ENCODE data around the gene MAB21L3.
"Not testable (repeated sequence)": the region's sequence is repeated elsewhere in the genome, so short reads cannot be mapped to it uniquely, and the experiment has no call there.

Gene MAB21L3

DNA sequence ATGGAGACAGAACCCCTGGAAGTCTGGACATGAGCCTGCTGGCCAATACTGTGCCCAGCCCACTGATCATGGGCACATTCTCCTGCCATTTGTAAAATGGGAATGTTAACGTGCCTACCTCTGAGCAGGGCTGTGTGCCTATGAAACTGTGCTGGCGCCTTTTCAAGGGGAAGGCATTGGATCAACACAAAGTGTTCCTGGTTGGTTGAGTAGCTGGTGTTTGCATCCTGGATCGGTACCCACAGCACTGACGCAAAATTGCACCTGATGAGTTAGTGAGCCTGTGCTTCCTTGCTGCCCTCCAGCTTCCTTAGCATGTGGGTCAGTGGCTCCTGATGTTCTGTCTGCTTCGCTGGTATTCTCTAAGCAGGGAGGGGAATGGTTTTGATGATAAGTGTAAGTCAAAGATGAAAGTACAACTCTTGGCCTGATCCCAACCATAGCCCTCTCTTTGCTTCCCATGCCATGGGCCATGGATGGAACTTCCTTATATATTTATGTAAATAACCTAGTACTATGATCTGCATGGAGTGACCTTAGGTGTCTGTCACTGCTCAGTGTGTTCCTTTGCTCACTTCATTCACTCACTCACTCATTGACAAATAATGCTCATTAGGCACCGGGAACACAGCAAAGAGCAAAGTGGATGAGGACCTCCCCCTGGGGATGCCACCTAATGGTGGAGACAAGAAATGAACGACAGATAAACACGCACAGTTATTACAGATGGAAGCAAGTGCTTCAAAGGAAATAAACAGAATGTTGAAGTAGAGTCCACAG is 22.7 kb downstream of the MAB21L3 start:
- DNase-seq (ENCODE audit: low read depth, low spot score): no peak

DNA sequence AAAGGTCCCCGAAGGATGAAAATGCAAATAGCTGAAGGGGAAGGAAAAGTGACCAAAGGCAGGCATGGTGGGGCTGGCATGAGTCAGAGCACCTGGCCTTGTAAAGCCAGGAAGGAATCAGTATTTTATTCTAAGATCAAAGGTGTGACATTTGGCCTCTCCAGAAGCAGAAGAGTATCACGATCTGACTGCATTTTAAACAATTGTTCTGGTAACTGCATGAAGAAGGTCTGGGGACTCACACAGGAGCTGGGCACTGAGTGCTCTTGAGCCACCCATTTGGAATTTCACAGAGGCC is 23.2 kb downstream of the MAB21L3 start:
- DNase-seq (ENCODE audit: low read depth, low spot score): no peak

DNA sequence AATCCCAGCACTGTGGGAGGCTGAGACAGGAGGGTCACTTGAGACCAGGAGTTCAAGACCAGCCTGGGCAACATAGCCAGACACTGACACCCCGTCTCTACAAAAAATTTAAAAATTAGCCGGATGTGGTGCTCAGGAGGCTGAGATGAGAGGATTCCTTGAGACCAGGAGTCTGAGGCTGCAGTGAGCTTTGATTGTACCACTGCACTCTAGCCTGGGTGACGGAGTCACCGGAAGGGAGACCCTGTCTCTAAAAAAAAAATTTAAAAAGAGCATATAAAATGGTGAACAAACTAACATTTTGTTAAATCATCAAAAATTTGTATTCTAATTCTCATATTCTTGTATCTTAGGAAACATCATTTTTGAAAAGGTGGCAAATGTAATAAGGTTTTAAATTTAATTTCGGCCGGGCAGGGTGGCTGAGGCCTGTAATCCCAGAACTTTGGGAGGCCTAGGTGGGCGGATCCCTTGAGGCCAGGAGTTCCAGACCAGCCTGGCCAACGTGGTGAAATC is 27.1 kb downstream of the MAB21L3 start:
- no peak for DNase-seq (ENCODE audit: low read depth, low spot score)

DNA sequence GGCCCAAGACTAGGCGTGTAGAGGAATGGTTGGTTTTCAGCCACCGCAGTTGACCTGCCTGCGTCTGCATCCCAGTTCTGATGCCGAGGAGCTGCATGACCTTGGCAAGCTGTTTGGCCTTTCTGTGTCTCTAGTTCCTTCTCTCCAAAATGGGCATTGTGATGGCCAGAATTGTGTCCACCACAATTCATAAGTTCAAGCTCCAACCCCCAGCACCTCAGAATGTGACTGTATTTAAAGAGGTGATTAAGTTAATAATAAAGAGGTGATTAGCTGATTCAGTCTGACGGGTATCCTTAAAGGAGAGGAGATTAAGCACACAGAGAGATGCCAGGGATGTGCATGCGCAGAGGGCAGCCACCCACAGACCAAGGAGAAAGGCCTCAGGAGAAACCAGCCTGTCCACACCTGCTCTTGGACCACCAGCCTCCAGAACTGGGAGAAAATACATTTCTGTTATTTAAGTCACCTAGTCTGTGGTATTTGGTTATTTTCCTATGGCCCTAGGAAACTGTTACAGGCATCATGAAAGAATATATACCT is 28.5 kb downstream of the MAB21L3 start:
- no peak for DNase-seq (ENCODE audit: low read depth, low spot score)

DNA sequence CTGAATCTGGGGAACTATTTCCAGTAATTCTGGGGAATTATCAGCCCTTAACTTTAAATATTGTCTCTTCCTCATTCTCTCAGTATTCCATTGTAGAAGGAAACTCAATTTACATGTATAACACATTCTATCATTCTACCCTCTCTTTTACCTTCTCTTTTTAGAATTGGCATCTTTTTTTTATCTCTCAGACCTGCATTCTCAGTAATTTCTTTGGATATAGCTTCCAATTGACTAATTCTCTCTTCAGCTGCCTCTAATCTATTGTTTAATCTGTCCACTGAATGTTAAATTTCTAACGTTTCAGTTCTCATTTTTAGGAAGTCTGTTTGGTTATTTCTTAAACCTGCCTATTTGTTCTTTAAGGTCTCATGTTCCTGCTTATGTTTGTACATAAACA is 33.0 kb downstream of the MAB21L3 start:
- no peak for DNase-seq (ENCODE audit: low read depth, low spot score)

DNA sequence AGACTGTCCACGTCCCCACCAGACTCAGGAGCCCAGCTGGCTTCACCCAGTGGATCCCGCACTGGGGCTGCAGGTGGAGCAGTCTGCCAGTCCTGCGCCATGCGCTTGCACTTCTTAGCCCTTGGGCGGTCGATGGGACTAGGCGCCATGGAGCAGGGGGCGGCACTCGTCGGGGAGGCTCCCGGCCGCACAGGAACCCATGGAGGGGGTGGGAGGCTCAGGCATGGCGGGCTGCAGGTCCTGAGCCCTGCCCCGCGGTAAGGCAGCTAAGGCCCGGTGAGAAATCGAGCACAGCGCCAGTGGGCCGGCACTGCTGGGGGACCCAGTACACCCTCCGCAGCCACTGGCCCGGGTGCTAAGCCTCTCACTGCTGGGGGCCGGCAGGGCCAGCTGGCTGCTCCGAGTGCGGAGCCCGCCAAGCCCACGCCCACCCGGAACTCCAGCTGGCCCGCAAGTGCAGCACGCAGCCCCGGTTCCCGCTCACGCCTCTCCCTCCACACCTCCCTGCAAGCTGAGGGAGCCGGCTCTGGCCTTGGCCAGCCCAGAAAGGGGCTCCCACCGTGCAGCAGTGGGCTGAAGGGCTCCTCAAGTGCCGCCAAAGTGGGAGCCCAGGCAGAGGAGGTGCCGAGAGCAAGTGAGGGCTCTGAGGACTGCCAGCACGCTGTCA is 35.4 kb downstream of the MAB21L3 start:
- not testable (repeated sequence) for DNase-seq (ENCODE audit: low read depth, low spot score)

DNA sequence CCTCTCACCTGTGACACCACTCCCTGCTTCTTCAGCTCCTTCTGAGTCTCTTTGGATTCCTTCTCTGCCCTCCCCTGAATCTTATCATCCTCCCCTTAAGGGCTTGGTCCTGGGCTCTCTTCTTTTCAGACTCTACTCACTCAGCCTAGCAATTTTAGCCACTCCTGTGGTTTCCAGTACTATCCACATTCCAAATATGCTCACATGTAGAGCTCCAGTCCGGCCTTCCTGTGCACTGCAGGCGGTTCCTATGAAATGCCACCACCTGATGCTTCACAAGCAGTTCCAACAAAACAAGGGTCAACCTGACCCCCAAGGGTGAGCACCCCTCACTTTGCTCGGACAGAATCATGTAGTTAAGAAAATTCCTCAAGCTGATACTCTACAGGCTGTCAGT is 35.9 kb downstream of the MAB21L3 start:
- no peak for DNase-seq (ENCODE audit: low read depth, low spot score)

DNA sequence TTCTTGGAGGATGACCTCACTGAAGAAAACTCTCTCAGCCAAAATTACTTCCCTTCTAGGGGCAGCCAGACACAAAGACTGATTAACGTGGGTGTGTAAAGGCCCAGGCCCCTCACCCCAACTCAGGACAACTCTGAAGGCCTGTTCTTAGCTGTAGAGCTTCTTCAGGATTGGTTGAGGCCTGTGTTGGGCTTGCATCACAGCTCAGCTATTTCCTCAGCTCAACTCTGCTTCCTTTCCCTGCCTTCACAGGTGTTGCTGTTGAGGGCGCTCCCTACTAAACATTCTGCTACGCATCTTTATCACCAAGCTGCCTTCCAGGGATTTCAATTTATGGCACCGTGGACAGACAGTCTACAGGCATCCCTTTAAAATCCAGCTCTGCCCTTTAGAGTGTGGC is 36.8 kb downstream of the MAB21L3 start:
- no peak for DNase-seq (ENCODE audit: low read depth, low spot score)

DNA sequence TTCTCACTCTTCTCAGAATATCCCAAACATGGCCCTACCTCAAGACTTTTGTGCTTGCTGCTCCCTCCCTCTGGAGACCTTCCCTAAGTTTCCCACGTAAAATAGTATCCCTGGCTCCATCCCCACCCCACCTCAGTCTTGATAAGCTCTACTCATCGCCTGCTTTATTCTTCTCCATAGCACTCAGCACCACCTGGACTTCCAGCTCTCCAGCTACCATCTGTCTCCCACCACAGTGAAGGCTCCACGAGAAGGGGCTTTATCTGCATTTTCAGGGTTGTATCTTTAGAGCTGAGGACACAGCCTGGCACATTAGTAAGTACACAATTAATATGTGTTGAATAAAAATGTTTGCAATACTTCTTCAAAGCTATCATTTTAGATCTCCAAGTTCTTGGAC is 37.8 kb downstream of the MAB21L3 start:
- DNase-seq (ENCODE audit: low read depth, low spot score): no peak

DNA sequence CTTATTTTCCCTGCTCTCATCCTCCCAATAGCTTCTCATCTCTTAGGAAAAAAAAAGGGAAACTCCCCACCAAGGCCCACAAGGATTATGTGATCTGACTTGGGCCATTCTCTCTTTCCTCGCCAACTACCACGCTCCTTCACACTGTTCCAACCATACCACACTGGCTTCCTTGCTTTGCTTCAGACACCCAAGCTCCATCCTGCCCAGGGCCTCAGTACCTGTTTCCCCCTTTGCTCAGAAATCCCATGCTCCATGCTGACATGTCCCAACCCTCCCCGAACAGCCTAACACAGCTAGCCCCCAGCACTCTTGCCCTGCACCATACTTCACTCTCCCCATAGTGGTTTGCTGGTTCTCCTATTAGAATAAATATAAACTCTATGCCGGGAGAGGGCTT is 39.2 kb downstream of the MAB21L3 start:
- DNase-seq (ENCODE audit: low read depth, low spot score): no peak

DNA sequence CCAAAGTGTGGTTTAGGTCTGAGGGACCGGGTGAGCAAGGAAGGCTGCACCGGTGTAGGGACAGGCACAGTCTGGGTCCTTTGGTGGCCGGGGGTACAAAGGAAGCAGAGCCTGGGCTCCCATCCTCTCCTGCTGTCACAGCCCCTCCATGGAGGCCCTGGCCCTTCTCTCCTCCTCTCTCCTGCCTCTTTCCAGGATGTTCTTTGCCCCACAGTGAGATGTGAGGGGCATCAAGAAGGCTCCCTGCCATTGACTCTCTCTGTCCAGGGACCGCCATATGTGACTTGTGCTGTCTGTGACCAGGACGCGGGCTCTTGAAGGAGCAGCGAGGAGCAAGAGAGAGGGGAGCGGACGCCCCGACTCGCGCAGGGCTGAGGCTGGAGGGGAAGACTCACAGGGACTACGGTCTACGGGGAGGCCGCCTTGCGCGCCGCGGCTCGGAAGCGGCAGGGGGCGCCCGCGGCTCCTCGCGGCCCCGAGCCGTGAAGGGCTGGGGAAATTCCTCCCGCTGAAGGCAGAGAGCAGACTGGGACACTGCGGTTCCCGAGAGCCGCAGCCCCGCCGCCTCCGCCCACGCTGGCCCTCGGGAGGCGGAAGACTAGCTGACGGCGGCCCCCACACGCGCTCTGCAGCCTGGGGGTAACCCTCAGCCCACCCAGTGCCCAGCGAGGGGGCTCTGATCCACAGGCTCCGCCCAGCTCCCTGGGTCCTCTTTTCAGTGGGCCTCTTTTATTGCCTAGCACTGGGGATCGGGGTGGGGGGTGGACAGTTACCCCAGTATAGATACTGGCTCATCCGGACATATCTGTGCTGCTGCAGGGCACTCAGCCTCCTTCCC is 40.8 kb downstream of the MAB21L3 start:
- DNase-seq (ENCODE audit: low read depth, low spot score): peak; percentile 46

DNA sequence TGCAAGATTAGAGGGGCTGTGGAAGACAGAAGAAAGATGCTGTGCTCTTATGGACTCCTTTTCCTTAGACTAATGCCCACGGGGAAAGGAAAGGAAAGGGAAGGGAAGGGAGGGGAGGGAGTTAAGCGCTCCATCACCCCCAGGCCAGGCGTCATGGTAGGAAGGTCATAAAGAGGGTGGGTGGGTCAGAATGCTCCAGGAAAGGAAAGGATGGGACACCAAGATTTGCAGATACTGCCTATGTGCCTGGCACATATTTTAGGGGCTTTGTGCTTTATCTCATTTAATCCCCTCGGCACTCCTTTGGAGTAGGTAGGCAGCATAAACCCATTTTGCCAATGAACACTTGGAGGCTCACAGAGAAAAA is 41.4 kb downstream of the MAB21L3 start:
- DNase-seq (ENCODE audit: low read depth, low spot score): no peak

DNA sequence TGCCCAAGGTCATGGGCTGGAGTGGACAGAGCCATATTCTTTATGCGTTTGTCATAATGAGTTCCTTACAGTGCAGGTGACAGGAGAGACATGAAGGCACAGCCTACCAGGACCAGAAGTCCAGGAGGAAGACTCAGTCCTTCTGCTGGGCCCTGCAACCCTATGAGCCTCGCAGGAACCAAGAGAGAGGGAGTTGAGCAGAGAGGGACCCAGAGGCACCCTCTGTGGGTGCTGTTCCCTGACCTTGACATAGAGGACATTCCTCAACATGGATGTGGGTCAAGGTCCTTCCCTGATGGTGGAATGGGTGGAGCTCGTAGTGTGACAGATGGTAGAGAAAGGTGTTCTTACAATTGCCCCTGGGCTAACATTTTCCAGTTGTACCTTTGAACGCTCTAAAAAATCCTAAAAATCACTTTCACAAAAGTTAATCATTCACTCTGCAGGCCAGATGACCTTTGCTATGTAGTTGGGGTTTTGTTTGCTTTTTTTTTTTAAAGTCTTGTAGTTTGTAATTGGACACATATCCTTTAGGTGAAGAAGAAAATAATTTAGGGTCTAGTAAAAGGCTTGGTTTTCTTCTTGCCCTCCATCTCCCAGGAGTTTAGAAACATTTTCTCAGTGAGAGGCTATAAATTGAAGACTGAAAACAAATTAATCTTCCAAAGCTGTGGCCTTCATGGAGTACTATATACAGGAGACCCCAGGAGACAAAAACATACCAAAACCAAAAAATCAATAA is 41.9 kb downstream of the MAB21L3 start:
- DNase-seq (ENCODE audit: low read depth, low spot score): no peak

DNA sequence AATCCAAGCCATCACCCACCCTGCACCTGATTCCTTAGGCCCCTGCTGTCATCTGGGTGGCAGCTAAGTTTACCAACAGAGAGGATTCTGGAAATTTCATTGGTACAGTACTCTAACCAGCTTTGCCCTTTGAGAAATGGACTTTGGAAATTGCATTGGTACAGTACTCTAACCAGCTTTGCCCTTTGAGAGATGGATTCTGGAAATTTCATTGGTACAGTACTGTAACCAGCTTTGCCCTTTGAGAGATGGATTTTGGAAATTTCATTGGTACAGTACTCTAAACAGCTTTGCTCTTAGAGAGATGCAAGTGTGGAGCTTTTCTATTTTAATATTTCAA is 42.5 kb downstream of the MAB21L3 start:
- no peak for DNase-seq (ENCODE audit: low read depth, low spot score)

DNA sequence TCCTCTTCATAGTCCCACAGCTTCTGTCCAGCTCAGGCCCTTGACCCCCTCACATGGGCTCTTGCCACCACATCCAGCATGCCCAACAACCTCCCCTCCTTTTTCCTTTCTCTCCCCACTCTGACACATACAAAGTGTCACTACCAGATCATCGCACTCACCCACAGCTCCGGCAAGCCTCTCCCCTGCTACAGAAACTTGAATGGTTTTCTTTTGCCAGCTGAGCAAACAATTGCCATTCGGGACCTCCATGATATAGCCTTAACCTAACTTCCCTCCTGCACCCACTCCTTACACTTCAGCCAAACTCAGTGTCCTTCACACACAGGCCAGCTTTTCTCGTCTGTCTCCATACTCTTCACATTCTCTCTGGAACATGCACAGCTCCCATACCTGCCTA is 43.3 kb downstream of the MAB21L3 start:
- DNase-seq (ENCODE audit: low read depth, low spot score): no peak

DNA sequence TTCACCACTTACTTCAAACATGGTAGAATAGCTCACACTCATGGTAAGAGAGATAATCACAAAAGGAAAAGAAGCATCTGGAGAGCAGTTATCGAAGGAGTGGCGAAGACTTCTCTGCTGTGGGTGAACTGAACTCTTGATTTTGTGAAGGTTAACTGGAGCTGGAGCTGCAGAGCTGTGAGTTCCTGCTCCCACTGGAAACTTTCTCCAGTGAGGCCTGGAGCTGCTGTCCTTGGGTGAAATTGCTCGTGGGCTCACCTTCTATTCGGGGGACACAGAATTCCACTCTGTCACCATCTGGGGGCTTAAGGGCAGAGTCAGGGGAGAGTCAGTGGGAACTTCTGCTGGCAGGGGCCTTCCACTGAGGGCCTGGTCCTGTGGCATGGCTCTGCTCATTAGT is 45.9 kb downstream of the MAB21L3 start:
- DNase-seq (ENCODE audit: low read depth, low spot score): no peak

DNA sequence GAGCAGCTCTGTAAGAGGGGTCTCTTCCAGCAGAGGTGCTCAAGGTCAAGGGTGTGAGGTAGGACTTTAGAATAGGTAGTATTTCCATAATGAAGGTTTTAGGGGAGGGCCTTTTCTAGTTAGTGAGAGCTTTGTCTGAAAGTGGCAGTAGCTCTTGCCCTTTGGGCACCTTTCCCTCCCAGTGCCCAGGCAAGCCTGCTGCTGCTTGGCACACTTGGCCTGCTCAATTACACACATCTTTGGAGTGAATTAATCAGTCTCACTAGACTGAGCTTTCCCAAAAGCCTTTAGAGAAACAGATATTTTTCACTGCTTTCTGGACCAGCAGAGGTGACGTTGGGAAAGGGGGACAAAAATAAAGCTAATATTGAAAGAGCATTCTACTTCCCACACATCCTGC is 48.0 kb downstream of the MAB21L3 start:
- DNase-seq (ENCODE audit: low read depth, low spot score): no peak

DNA sequence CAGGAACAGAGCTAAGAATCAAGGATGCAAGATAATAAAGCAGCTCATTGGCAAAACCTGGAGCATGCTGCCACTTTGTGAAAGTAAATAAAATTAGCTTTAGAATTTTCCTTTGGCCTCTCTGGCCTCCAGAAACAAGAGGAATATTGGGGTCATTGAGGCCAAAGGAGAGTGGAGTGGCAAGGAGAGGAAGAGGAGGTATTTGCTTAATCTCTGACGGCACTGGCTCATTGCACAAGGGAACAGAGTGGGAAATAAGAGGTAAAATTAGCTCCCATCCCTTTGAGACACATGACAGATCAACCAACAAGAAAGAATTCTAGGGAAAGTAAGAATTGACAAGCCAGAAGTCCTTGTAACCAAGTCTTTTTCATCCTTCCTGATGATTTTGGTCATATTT is 48.4 kb downstream of the MAB21L3 start:
- DNase-seq (ENCODE audit: low read depth, low spot score): no peak

DNA sequence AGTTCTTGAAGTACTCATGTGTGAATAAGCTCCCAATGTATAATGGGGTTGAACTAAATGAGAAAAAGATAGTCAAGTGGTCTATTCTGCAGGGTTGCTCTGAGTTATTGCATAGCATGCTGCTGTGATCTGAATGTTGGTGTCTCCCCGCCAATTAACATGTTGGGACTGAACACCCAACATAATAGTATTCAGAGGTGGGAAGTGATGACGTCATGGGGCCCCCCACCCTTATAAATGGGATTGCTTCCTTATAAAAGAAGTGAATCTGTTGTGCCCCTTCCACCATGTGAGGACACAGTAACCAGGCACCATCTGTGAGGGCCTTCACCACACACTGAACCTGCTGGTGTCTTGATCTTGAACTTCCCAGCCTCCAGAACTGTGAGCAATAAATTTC is 50.2 kb downstream of the MAB21L3 start:
- DNase-seq (ENCODE audit: low read depth, low spot score): no peak

DNA sequence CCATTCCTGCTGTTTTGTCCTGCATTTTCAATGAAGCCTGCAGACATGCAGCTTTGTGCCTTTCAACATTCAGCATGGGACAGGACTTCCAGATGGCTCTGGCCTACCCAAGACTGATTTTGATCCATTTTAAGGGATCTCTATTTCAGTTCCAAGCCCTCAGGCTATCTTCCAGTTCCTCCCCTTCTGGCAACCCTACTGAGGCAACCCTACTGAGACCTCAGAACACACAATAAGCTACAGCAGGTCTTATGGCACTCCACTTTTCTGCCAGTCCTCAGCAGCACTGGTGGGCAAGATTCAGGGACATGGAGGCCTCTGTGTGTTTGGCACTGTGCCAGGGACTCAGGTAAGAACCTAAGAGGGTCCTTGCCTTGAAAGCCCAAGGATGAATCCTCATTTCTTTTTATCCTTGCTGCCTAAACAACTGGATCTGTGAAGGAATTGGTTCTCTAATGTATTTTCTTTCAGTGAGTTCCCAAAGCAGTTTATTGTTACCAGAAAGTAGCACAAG is 50.7 kb downstream of the MAB21L3 start:
- DNase-seq (ENCODE audit: low read depth, low spot score): no peak

DNA sequence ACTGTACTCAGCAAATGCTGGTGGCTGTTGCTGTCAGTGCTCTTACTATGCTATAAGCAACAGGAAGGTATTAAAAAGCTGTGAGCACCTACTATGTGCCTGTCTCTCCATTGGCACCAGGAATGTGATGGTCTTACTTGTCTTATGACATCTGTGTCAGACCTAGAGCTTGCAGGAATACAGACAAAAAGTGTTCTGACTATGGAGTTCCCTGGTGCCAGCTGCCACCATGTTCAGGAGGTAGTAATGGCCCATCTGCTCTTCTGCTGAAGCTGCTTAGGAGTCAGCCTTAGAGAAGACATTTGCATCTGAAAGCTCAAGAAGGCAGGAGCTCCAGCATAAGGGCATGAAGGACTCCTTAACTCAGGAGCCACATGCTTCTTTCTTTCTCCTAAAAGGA is 52.3 kb downstream of the MAB21L3 start:
- no peak for DNase-seq (ENCODE audit: low read depth, low spot score)

DNA sequence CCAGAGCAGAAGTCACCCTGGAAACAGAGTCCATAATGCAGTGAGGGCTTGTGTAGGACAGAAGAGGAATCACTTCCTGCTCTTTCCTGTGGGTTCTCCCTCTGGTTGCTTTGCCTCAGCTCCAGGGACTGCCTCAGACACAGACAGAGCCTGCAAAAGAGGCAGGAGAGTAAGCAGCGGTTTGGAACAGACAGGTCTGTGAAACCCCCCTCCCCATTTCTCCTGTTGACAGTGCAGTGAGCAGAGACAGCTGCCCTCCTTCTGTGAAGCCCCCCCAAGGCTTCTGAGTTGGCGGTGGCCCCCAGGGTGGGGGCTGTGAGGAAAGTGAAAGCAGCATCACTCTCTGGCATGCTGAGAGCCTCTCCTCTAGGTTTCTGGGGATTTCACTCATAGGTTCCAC is 53.0 kb downstream of the MAB21L3 start:
- DNase-seq (ENCODE audit: low read depth, low spot score): no peak

Measured in activated CD4-positive, CD25-positive, alpha-beta regulatory T cell treated with anti-CD3 and anti-CD28 coated beads, Interleukin-2, amount 50 U/mL, for 16 hours (primary cell).